Right lobe of liver (tissue), 4 donors: ENCODE results near the gene PLPPR3.

Source experiments
- POLR2A ChIP-seq: fragments of 450-650 bp; IDR thresholded peaks from one replicate; pipeline ENCODE4 v1.6.1; 2017; ENCODE audit warnings: antibody characterized with exemption, mild to moderate bottlenecking
- TF ChIP-seq, protein P1 (sequence below), 4 donors: fragments of 200-600 bp in 3 of 4; fragments of 450-650 bp in 1 of 4; IDR thresholded peaks; one replicate each; pipeline versions ENCODE4 v1.5.1 to v1.8.0; 2016 to 2022; ENCODE audit warnings: antibody characterized with exemption in 4 of 4, mild to moderate bottlenecking in 2 of 4
- donor health status: DM: no; HTN: no; CAD: no.
- donor health status: DM: no; HTN: no; CAD: no.
- donor health status: DM: no; HTN: yes; CAD: no.

DNA sequence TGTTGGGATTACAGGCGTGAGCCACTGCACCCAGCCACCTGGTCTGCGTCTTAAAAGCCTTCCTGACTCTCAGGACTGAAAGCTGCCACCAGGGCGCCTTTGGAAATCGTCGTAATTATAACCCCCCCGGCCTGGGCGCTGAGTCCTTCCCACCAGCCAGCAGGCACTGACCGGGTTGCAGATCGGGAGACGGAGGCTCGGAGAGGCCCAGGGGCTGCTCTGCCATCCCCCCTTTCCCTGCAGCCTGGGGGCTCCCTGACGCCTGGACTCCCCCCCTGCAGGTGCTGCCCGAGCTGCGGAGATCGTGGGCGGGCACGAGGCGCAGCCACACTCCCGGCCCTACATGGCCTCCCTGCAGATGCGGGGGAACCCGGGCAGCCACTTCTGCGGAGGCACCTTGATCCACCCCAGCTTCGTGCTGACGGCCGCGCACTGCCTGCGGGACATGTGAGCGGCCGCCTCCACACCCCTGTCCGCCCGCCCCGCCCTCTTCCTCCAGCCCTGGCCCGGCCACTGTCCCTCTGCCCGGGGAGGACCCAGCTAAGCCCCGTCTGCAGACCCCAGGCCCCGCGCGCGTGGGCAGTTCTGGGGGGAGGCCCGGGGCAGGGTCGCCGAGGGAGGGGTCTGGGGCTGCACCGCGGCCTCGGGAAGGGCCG, 21.6 kb upstream of the PLPPR3 start:
- TF ChIP-seq POLR2A, result no peak
- TF ChIP-seq, protein P1, sequence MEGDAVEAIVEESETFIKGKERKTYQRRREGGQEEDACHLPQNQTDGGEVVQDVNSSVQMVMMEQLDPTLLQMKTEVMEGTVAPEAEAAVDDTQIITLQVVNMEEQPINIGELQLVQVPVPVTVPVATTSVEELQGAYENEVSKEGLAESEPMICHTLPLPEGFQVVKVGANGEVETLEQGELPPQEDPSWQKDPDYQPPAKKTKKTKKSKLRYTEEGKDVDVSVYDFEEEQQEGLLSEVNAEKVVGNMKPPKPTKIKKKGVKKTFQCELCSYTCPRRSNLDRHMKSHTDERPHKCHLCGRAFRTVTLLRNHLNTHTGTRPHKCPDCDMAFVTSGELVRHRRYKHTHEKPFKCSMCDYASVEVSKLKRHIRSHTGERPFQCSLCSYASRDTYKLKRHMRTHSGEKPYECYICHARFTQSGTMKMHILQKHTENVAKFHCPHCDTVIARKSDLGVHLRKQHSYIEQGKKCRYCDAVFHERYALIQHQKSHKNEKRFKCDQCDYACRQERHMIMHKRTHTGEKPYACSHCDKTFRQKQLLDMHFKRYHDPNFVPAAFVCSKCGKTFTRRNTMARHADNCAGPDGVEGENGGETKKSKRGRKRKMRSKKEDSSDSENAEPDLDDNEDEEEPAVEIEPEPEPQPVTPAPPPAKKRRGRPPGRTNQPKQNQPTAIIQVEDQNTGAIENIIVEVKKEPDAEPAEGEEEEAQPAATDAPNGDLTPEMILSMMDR (IDR thresholded peaks at IDR 0.05), result no peak
